Activated CD4-positive, alpha-beta T cell treated with anti-CD3 and anti-CD28 coated beads, Interleukin-2, amount 50 U/mL, for 4 hours (primary cell): ENCODE measurements around the gene CER1.
"Not testable (repeated sequence)": the region's sequence is repeated elsewhere in the genome, so short reads cannot be mapped to it uniquely, and the experiment has no call there.

ENCODE experiments used
- DNase-seq, 2 experiments: peaks; one replicate each; pipeline ENCODE4 v3.0.0-alpha.2; 2020

The CER1 gene

DNA sequence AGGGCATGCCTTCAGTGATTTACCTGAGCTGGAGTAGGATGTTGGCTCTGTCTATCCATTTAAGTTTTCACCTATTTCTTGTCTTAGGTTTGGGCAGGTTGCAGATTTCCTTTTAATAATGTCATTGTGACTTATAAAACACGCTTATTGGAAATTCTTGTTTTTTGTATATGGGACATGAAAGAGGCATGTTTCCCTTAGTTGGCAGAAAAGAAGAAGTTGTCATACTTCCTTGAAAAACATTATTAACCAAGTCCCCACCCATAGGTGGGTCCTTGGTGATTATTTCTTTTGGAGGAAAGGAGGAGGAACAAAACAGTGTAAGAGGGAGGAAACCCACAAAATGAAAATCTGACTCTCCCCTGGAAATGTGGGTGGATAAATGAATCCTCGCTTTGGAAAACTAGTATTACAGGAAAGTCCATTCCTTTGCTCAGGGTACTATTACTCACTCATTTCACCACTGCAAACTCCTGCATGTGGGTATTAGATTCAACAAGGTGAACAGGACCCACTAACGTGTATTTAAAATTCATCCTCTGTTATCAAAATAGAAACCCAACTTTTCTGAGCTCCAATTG is 9.3 kb downstream of the CER1 start:
- DNase-seq: no peak

- no peak for DNase-seq
Measured at GRCh38 chr9:14710804-14711203, 11.7 kb downstream of the CER1 start.

GRCh38 chr9:14706530-14707140 is 15.9 kb downstream of the CER1 start:
- DNase-seq: no peak

GRCh38 chr9:14705079-14705478 is 17.5 kb downstream of the CER1 start:
- no peak for DNase-seq

GRCh38 chr9:14704281-14704680 is 18.3 kb downstream of the CER1 start:
- no peak for DNase-seq

- DNase-seq: no peak
Measured at GRCh38 chr9:14702200-14702720, 20.3 kb downstream of the CER1 start.

DNA sequence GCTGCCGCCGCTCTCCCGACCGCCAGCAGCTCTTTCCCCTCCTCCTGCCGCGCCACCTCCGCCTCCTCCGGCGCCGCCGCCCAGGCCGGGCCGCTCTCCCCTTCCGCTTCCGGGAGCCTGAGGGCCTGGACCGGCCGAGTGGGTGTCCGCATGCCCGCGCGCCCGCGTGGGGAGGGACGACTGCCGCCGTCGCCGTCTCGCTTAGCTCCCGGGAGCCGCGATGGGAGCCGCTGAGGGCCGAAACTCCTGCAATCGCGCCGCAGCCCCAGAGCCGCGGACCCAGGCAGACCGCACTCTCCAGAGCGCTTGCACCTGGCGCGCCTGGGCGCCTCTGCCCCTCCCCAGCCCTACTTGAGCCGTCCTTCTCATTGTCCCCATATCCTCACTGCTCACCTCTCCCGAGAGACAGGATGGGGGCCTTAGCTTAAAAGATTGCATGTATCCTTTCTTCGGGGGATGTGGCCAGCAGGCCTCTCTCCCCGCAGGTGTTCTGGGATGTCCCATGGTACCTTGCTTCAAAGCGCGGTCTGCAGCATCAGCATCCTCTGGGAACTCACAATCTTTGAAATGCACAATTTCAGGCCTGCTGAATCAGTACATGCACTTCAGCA is 29.2 kb downstream of the CER1 start, which contains the start of gene ZDHHC21:
Gene ZDHHC21, minus strand, starts transcription at position 182 of the 611 bp plus-strand sequence. CDS start 19,092 bp downstream, outside the sequence.
- DNase-seq: peak in 1 of 2 experiments; percentile 41

DNA sequence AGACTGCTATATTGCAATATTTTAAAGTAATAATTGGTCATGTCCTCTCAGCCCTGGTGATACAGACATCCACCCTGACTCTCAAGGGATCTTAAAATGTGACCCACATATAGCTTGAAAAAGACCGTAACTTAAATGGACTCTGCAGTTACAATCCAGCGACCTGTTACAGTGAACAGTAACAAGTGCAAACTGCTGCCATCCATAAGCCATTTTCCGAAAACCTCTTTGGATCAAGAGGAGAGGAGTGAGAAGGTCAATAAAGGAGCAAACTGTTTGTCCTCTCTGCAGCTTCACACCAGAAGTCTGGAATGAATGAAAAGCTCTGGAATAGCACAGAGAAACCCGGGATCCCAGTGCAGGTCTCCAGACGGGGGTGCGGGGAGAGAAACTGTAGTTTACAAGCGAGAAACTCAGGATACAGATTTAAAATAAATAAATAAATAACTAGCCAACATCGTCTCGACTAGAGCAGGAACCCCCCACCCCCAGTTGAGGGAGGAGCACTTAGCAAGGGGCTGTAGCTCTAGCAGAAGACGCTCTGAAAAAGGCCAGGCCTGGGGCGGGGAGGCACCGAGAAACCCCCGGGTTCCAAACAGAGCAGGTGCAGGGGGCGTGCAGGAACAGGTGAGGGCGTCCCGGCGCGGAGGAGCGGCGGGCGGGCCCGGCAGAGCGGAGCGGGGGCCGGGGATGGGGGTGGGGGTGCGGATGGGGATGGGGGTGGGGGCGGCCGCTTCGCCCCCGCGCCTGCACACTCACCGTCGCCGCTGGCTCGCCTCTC is 29.9 kb downstream of the CER1 start:
- DNase-seq: peak; percentile 33 to 48

DNA sequence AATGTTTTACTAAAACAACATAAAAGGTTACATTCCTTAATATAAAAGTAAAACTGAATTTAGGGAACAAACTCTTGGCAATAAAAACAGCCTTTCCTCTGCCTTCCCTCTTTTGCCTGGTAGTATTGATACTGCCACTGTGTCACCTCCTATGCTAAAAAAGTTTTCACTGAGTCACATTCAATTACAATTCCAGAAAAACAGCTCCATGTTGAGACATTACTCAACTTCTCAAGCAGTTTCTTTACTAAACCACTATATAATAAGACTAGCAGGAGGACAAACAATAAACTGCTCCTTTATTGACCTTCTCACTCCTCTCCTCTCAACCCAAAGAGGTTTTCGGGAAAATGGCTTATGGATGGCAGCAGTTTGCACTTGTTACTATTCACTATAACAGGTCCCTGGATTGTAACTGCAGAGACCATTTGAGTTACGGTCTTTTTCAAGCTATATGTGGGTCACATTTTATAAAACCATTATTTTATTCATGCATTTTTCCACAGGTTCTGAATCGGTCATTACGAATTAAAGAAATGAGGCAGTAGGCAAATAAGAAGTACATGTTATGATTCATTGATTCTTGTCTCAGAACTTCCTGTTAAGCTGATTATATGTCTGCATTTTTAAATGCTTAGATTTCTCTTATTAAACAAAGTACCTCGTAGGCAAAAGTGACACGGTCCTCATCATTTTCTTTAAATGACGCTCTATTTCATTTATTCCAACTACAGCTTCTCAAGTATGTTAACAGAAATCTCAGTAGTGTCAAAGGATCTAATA is 31.4 kb downstream of the CER1 start:
- DNase-seq: no peak

DNA sequence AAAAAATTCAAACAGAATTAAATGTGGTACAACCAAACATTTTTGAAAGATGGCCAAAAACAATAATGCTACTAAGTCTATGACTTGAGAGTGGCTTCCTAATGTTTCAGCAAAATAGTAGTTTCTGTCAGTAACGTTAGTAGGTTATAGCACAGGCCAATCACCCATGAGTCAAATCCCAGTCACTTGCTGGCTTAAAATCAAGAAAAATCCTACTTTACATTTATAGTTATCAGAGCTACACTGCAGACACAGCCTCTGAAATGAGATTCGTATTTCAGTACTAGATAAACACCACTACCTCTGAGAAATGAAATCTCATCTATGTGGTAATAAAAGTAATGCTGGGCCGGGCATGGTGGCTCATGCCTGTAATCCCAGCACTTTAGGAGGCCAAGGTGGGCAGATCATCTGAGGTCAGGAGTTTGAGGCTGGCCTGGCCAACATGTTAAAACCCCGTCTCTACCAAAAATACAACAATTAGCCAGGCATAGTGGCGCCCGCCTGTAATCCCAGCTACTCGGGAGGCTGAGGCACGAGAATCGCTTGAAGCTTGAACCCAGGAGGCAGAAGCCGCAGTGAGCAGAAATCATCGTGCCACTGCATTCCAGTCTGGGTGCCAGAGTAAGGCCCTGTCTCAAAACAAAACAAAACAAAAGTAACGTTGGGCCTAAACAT is 35.4 kb downstream of the CER1 start:
- DNase-seq: no peak

DNA sequence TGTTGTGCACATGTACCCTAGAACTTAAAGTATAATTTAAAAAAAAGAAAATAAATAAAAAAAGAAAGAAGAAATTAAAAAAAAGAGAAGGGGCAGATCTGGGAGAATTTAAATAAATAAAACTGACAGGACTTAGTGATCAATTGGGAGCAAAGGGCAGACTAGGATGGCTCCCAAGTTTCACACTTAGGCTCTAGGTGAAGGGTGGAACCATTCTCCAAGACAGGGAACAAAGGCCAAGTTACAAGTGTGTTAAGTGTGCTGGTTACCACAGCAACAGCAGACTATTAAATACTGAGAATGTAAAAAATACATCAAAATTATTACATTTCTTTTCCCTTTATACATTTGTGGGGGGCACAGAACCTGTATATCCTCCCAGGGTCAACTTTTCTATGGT is 36.4 kb downstream of the CER1 start:
- DNase-seq: no peak

DNA sequence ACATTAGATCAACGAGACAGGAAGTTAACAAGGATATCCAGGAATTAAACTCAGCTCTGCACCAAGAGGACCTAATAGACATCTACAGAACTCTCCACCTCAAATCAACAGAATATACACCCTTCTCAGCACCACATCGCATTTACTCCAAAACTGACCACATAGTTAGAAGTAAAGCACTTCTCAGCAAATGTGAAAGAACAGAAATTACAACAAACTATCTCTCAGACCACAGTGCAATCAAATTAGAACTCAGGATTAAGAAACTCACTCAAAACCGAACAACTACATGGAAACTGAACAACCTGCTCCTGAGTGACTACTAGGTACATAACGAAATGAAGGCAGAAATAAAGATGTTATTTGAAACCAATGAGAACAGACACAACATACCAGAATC is 39.9 kb downstream of the CER1 start:
- DNase-seq: not testable (repeated sequence)

GRCh38 chr9:14678776-14679175 is 43.8 kb downstream of the CER1 start:
- no peak for DNase-seq

DNA sequence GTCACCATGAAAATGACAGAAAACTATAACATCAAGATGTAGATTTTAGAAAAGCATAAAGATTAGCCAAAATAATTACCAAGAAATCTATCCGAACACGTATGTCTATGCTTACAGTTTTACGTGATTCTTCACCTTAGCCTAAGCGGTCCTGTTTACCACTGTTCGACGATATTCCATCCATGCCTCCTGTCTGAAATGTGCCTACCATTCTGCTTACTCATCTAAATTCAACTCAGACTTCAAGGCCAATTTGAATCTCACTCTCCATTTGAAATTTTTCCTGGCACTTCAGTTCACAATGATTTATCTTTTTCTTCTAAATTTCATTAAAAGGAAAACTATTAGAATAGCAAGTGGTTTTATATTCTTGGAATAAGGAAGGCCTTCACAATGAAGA is 44.7 kb downstream of the CER1 start:
- DNase-seq: no peak

GRCh38 chr9:14677396-14677795 is 45.1 kb downstream of the CER1 start:
- DNase-seq: no peak

DNA sequence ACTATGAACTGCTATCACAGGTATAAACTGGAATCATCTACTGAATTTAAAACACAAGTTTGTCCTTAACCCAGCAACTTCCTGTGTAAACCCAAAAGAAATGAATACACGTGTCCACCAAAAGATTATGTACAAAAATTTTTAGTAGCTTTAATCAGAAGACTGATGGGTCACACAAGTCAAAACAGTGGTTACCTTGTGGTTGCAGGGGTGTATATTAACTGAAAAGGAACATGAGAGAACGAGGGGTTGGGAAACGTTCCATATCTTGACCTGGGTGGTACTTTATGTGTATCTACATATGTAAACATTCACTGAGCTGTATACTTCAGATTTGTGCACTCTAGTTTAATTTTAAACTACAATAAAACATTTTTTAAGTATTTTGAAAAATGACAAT is 47.9 kb downstream of the CER1 start:
- no peak for DNase-seq

DNA sequence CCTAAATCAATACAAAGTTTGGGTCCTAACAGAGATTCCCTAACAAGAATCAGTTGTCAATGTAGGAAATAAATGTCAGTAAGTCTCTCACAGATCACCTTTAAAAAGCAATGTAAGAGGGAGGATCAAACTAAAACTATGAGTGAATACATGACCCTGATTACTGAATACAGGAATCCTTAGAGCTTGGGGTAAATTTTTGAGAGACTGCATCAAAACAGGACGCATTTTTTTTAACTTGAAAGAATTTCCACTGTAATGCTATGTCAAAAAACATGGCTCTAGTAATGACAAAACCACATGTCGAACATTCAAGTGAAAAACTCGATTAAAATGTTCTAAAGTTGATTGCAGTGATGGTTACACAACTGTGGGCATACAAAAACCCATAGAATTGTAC is 51.2 kb downstream of the CER1 start:
- DNase-seq: no peak

GRCh38 chr9:14670718-14671117 is 51.8 kb downstream of the CER1 start:
- no peak for DNase-seq
